ENCODE data around the gene ZNF665.
"Not testable (repeated sequence)": the region's sequence is repeated elsewhere in the genome, so short reads cannot be mapped to it uniquely, and the experiment has no call there.

Gene ZNF665

GRCh38 chr19:53192771-53193534 lies at the start of gene ZNF665:
Gene ZNF665 (minus strand): TSS chr19:53193358. CDS start chr19:53182898, 10,460 bp downstream.
- DNase-seq (ENCODE audit: low spot score): no peak

- no peak for DNase-seq (ENCODE audit: low spot score)
Measured at GRCh38 chr19:53237114-53237777, 44.1 kb upstream of the ZNF665 start.

GRCh38 chr19:53224606-53225005 lies 31.4 kb upstream of the ZNF665 start:
- DNase-seq (ENCODE audit: low spot score): no peak

GRCh38 chr19:53222716-53223115 lies 29.6 kb upstream of the ZNF665 start:
- not testable (repeated sequence) for DNase-seq (ENCODE audit: low spot score)

GRCh38 chr19:53212703-53213320 lies 19.7 kb upstream of the ZNF665 start:
- DNase-seq (ENCODE audit: low spot score): no peak

GRCh38 chr19:53211554-53211953 lies 18.4 kb upstream of the ZNF665 start:
- not testable (repeated sequence) for DNase-seq (ENCODE audit: low spot score)

GRCh38 chr19:53196777-53197396 lies 3.7 kb upstream of the ZNF665 start:
- peak; percentile 51 for DNase-seq (ENCODE audit: low spot score)

GRCh38 chr19:53195265-53195903 lies 2.2 kb upstream of the ZNF665 start:
- peak; percentile 67 for DNase-seq (ENCODE audit: low spot score)

- DNase-seq (ENCODE audit: low spot score): no peak
Measured at GRCh38 chr19:53193535-53194222, 521 bp upstream of the ZNF665 start.

GRCh38 chr19:53190253-53190652 lies 2.9 kb downstream of the ZNF665 start:
- DNase-seq (ENCODE audit: low spot score): no peak

- not testable (repeated sequence) for DNase-seq (ENCODE audit: low spot score)
Measured at GRCh38 chr19:53189691-53190198, 3.4 kb downstream of the ZNF665 start.

- not testable (repeated sequence) for DNase-seq (ENCODE audit: low spot score)
Measured at GRCh38 chr19:53185155-53185882, 7.8 kb downstream of the ZNF665 start.

- DNase-seq (ENCODE audit: low spot score): no peak
Measured at GRCh38 chr19:53183146-53183764, 9.9 kb downstream of the ZNF665 start.

GRCh38 chr19:53182202-53182601 lies 11.0 kb downstream of the ZNF665 start:
- no peak for DNase-seq (ENCODE audit: low spot score)

GRCh38 chr19:53177986-53178385 lies 15.2 kb downstream of the ZNF665 start:
- DNase-seq (ENCODE audit: low spot score): no peak

- no peak for DNase-seq (ENCODE audit: low spot score)
Measured at GRCh38 chr19:53172889-53173288, 20.3 kb downstream of the ZNF665 start.

- no peak for DNase-seq (ENCODE audit: low spot score)
Measured at GRCh38 chr19:53165691-53166091, 27.5 kb downstream of the ZNF665 start.

- DNase-seq (ENCODE audit: low spot score): no peak
Measured at GRCh38 chr19:53161123-53161522, 32.0 kb downstream of the ZNF665 start.

GRCh38 chr19:53160350-53160749 lies 32.8 kb downstream of the ZNF665 start:
- DNase-seq (ENCODE audit: low spot score): no peak

GRCh38 chr19:53158119-53158656 lies 35.0 kb downstream of the ZNF665 start:
- DNase-seq (ENCODE audit: low spot score): no peak
